Type B pancreatic cell (in vitro differentiated cells): Measurements from ENCODE around the gene PRKCB. TPM values are rescaled to one million over a fixed set of nuclear protein-coding genes. Genes with fewer than 3 reads are reported as not detected.

Experiments
- DNase-seq: peaks from one replicate; pipeline ENCODE4 v3.0.0; 2021; ENCODE audit warnings: mixed read lengths; ENCODE audit not compliant: unreplicated experiment; ENCODE audit errors: extremely low spot score
- H3K27ac Mint-ChIP-seq: 2 replicates; pipeline ENCODE4 v1.8.0; 2021; ENCODE audit warnings: mild to moderate bottlenecking, mixed read lengths
- H3K27me3 Mint-ChIP-seq: 2 replicates; pipeline ENCODE4 v1.8.0; 2021; ENCODE audit warnings: mixed read lengths
- H3K36me3 Mint-ChIP-seq: 2 replicates; pipeline ENCODE4 v1.8.0; 2021; ENCODE audit warnings: mixed read lengths
- H3K4me1 Mint-ChIP-seq: one replicate; pipeline ENCODE4 v1.8.0; 2021; ENCODE audit warnings: mixed read lengths; ENCODE audit not compliant: unreplicated experiment
- H3K4me3 Mint-ChIP-seq: 2 replicates; pipeline ENCODE4 v1.8.0; 2021; ENCODE audit warnings: mild to moderate bottlenecking, mixed read lengths
- H3K9me3 Mint-ChIP-seq: 2 replicates; pipeline ENCODE4 v1.8.0; 2021; ENCODE audit warnings: mixed read lengths
- total RNA-seq: library from RNA; stranded (reverse); gene quantifications from 2 replicates; pipeline ENCODE4 v1.2.1, GENCODE V29; 2021; ENCODE audit warnings: low replicate concordance
- TF ChIP-seq, protein P1 (sequence below): fragments of 200-600 bp; sonication (generic); conservative IDR thresholded peaks from 2 replicates; pipeline ENCODE4 v1.5.0; 2021; ENCODE audit warnings: antibody characterized with exemption, mild to moderate bottlenecking

Gene PRKCB
- total RNA-seq, 1 donor from 2014 or later: 10.2 TPM

DNA sequence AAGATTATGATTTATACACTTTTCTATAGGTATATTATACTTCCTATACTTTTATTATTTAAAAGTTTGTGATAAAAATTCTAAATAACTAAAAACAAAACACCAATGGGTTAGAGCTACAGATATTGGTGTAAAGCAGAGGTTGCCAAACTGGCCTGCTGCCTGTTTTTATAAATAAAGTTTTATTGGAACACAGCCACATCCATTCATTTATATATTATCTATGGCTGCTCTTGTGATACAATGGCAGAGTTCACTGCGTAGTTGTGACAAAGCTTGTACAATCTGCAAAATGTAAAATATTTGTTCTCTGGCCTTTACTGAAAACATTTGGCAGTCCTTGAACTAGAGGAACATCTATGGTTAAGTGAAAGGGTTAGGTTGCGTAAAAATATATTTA lies 208.7 kb downstream of the PRKCB start:
- no peak overlapping the region for H3K27ac Mint-ChIP-seq
- peaks cover 31% of the 10 kb centered on the region for H3K27me3 Mint-ChIP-seq
- H3K36me3 Mint-ChIP-seq: no peaks in the 10 kb centered on the region

DNA sequence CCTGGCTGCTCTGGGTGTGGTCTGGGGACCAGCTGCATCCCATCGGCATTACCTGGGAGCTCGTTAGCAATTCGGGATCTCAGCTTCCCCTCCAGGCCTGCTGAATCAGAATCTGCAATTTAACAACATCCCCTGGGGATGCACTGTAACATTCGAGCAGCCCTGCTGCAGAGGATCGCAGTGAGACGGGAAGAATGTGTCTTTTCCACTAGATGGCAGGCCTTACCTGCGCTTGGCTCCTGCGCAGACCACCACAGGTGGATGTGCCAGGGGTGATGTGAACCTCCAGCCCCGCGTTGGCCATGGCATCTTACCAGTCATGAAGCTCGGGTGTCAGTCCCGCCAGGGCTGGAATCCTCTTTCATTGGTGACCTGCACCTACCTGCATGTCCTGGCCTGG lies 209.9 kb downstream of the PRKCB start:
- H3K27ac Mint-ChIP-seq: no peak overlapping the region
- H3K9me3 Mint-ChIP-seq: no peaks in the 10 kb centered on the region
- H3K4me3 Mint-ChIP-seq: no peak overlapping the region
- no peaks in the 10 kb centered on the region for H3K36me3 Mint-ChIP-seq
- TF ChIP-seq, protein P1, sequence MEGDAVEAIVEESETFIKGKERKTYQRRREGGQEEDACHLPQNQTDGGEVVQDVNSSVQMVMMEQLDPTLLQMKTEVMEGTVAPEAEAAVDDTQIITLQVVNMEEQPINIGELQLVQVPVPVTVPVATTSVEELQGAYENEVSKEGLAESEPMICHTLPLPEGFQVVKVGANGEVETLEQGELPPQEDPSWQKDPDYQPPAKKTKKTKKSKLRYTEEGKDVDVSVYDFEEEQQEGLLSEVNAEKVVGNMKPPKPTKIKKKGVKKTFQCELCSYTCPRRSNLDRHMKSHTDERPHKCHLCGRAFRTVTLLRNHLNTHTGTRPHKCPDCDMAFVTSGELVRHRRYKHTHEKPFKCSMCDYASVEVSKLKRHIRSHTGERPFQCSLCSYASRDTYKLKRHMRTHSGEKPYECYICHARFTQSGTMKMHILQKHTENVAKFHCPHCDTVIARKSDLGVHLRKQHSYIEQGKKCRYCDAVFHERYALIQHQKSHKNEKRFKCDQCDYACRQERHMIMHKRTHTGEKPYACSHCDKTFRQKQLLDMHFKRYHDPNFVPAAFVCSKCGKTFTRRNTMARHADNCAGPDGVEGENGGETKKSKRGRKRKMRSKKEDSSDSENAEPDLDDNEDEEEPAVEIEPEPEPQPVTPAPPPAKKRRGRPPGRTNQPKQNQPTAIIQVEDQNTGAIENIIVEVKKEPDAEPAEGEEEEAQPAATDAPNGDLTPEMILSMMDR: peak; percentile 70
- DNase-seq: no peak
- H3K4me1 Mint-ChIP-seq: no peaks in the 10 kb centered on the region
- H3K27me3 Mint-ChIP-seq: peaks cover 36% of the 10 kb centered on the region

More for the DNA sequence above, 208.7 kb downstream of the PRKCB start:
- TF ChIP-seq, protein P1: no peak
- no peak overlapping the region for H3K4me3 Mint-ChIP-seq
- DNase-seq: no peak
- no peaks in the 10 kb centered on the region for H3K9me3 Mint-ChIP-seq
- H3K4me1 Mint-ChIP-seq: no peaks in the 10 kb centered on the region

DNA sequence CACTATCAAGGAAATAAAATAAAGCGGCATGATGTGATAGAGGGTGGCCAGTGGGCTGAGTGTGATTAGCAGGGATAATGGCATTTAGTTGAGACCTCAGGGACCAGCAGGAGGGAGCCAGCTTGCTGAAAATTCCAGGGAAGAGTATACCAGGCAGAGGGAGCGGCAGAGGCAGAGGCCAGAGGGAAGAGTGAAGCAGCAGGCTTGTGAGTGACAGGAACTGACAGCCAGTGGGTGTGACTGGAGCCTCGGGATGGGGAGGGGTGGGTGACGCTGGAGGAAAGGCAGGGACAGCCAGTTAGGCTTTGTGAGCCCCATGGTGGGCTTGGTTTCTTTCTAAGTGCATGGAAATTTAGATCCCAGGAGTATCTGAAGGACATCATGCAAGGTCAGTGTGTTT lies 210.7 kb downstream of the PRKCB start:
- Mint-ChIP-seq H3K27ac (no peak overlapping the region), H3K9me3 (no peaks in the 10 kb centered on the region), H3K4me3 (no peak overlapping the region), H3K36me3 (no peaks in the 10 kb centered on the region), H3K4me1 (no peaks in the 10 kb centered on the region), H3K27me3 (peaks cover 39% of the 10 kb centered on the region)
- DNase-seq: no peak
- TF ChIP-seq, protein P1: no peak

DNA sequence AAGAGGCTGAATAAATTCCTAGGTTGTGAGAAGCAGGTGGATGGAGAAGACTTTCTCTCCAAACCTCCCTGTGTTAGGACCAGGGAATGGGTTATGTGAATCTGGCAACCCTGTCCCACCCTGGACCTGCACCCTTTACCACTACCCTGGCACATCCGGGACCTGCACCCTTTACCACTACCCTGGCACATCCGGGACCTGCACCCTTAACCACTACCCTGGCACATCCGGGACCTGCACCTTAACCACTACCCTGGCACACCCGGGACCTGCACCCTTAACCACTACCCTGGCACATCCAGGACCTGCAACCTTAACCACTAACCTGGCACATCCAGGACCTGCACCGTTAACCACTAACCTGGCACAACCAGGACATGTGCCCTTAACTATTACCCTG lies 213.3 kb downstream of the PRKCB start:
- H3K4me3 Mint-ChIP-seq: no peak overlapping the region
- no peaks in the 10 kb centered on the region for H3K9me3 Mint-ChIP-seq
- H3K4me1 Mint-ChIP-seq: no peaks in the 10 kb centered on the region
- H3K27me3 Mint-ChIP-seq: peaks cover 49% of the 10 kb centered on the region
- DNase-seq: no peak
- TF ChIP-seq, protein P1: no peak
- no peak overlapping the region for H3K27ac Mint-ChIP-seq
- no peaks in the 10 kb centered on the region for H3K36me3 Mint-ChIP-seq

DNA sequence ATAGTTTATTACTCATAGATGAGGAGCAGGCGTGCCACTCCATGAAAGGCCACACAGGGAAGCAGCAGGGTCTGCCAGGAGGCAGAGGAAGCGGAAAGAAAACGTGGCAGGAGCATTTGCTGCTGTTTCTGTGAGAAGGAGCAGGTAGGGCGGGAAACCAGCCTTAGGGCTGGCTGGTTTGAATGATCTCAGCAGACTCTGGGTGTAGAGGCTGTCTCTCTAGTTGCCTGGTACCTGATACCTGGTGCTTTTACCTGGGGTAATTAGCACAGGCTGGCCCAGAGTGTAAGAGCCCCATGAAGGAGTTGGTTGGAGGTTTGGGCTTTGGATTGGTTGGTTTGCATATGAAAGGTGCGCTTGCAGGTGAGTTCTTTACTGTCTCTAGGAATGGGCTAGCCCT lies 215.3 kb downstream of the PRKCB start:
- TF ChIP-seq, protein P1: no peak
- Mint-ChIP-seq H3K27me3 (peaks cover 56% of the 10 kb centered on the region), H3K36me3 (no peaks in the 10 kb centered on the region), H3K9me3 (no peaks in the 10 kb centered on the region), H3K4me1 (no peaks in the 10 kb centered on the region), H3K27ac (no peak overlapping the region), H3K4me3 (no peak overlapping the region)
- no peak for DNase-seq
